Measurements from ENCODE around the gene FGF12.

The FGF12 gene

GRCh38 chr3:192246847-192247559 is 480.3 kb downstream of the FGF12 start:
- H3F3A ChIP-seq (ENCODE audit: insufficient read depth, low read length), result no peaks in the 10 kb centered on the region
- H3K79me2 ChIP-seq (ENCODE audit: insufficient read depth, low read length), result no peaks in the 10 kb centered on the region
- H3K9ac ChIP-seq (ENCODE audit: low read length), result no peak overlapping the region
- no peaks in the 10 kb centered on the region for H3K36me3 ChIP-seq (ENCODE audit: insufficient read depth, low read length)
- H3K9me2 ChIP-seq (ENCODE audit: low read depth, low read length), result no peaks in the 10 kb centered on the region
- H3K27ac ChIP-seq (ENCODE audit: low read depth, low read length, poor library complexity, severe bottlenecking), result no peak overlapping the region
- no peak overlapping the region for H2AFZ ChIP-seq (ENCODE audit: low read length)
- no peak for TF ChIP-seq CTCF (IDR thresholded peaks at IDR 0.05; ENCODE audit: low read length)
- TF ChIP-seq EZH2 (IDR thresholded peaks at IDR 0.05; ENCODE audit: borderline replicate concordance, low read length), result no peak
- no peaks in the 10 kb centered on the region for H4K20me1 ChIP-seq (ENCODE audit: insufficient read depth, low read length)
- no peaks in the 10 kb centered on the region for H3K9me3 ChIP-seq (ENCODE audit: low read length)
- no peak overlapping the region for H3K4me3 ChIP-seq (ENCODE audit: low read depth, low read length, poor library complexity, severe bottlenecking)
- H3K4me2 ChIP-seq (ENCODE audit: low read length), result no peak overlapping the region
- no peaks in the 10 kb centered on the region for H3K27me3 ChIP-seq (ENCODE audit: insufficient read depth, low read length)
- no peaks in the 10 kb centered on the region for H3K4me1 ChIP-seq (ENCODE audit: insufficient read depth, low read length, severe bottlenecking)

- no peak overlapping the region for H3K27ac ChIP-seq (ENCODE audit: low read depth, low read length, poor library complexity, severe bottlenecking)
- no peaks in the 10 kb centered on the region for H3F3A ChIP-seq (ENCODE audit: insufficient read depth, low read length)
- no peaks in the 10 kb centered on the region for H4K20me1 ChIP-seq (ENCODE audit: insufficient read depth, low read length)
- H3K9ac ChIP-seq (ENCODE audit: low read length), result no peak overlapping the region
- H3K9me2 ChIP-seq (ENCODE audit: low read depth, low read length), result no peaks in the 10 kb centered on the region
- H3K27me3 ChIP-seq (ENCODE audit: insufficient read depth, low read length), result no peaks in the 10 kb centered on the region
- H3K4me1 ChIP-seq (ENCODE audit: insufficient read depth, low read length, severe bottlenecking), result no peaks in the 10 kb centered on the region
- no peak overlapping the region for H3K4me3 ChIP-seq (ENCODE audit: low read depth, low read length, poor library complexity, severe bottlenecking)
- TF ChIP-seq CTCF (IDR thresholded peaks at IDR 0.05; ENCODE audit: low read length) (no peak), EZH2 (IDR thresholded peaks at IDR 0.05; ENCODE audit: borderline replicate concordance, low read length) (no peak)
- no peak overlapping the region for H3K4me2 ChIP-seq (ENCODE audit: low read length)
- no peak overlapping the region for H2AFZ ChIP-seq (ENCODE audit: low read length)
- no peaks in the 10 kb centered on the region for H3K79me2 ChIP-seq (ENCODE audit: insufficient read depth, low read length)
- H3K9me3 ChIP-seq (ENCODE audit: low read length), result no peaks in the 10 kb centered on the region
- H3K36me3 ChIP-seq (ENCODE audit: insufficient read depth, low read length), result no peaks in the 10 kb centered on the region
These were observed 482.8 kb downstream of the FGF12 start for GRCh38 chr3:192244591-192244990.

GRCh38 chr3:192239956-192240355 is 487.4 kb downstream of the FGF12 start:
- Histone ChIP-seq H2AFZ (ENCODE audit: low read length) (no peak overlapping the region), H4K20me1 (ENCODE audit: insufficient read depth, low read length) (no peaks in the 10 kb centered on the region), H3K9ac (ENCODE audit: low read length) (no peak overlapping the region), H3K4me2 (ENCODE audit: low read length) (no peak overlapping the region), H3K79me2 (ENCODE audit: insufficient read depth, low read length) (no peaks in the 10 kb centered on the region), H3K9me3 (ENCODE audit: low read length) (no peaks in the 10 kb centered on the region), H3K27ac (ENCODE audit: low read depth, low read length, poor library complexity, severe bottlenecking) (no peak overlapping the region), H3K36me3 (ENCODE audit: insufficient read depth, low read length) (no peaks in the 10 kb centered on the region), H3K4me3 (ENCODE audit: low read depth, low read length, poor library complexity, severe bottlenecking) (no peak overlapping the region), H3K27me3 (ENCODE audit: insufficient read depth, low read length) (no peaks in the 10 kb centered on the region), H3K9me2 (ENCODE audit: low read depth, low read length) (no peaks in the 10 kb centered on the region), H3K4me1 (ENCODE audit: insufficient read depth, low read length, severe bottlenecking) (no peaks in the 10 kb centered on the region), H3F3A (ENCODE audit: insufficient read depth, low read length) (no peaks in the 10 kb centered on the region)
- TF ChIP-seq EZH2 (IDR thresholded peaks at IDR 0.05; ENCODE audit: borderline replicate concordance, low read length) (no peak), CTCF (IDR thresholded peaks at IDR 0.05; ENCODE audit: low read length) (no peak)
